ENCODE measurements around the gene SYNE4.

DNA sequence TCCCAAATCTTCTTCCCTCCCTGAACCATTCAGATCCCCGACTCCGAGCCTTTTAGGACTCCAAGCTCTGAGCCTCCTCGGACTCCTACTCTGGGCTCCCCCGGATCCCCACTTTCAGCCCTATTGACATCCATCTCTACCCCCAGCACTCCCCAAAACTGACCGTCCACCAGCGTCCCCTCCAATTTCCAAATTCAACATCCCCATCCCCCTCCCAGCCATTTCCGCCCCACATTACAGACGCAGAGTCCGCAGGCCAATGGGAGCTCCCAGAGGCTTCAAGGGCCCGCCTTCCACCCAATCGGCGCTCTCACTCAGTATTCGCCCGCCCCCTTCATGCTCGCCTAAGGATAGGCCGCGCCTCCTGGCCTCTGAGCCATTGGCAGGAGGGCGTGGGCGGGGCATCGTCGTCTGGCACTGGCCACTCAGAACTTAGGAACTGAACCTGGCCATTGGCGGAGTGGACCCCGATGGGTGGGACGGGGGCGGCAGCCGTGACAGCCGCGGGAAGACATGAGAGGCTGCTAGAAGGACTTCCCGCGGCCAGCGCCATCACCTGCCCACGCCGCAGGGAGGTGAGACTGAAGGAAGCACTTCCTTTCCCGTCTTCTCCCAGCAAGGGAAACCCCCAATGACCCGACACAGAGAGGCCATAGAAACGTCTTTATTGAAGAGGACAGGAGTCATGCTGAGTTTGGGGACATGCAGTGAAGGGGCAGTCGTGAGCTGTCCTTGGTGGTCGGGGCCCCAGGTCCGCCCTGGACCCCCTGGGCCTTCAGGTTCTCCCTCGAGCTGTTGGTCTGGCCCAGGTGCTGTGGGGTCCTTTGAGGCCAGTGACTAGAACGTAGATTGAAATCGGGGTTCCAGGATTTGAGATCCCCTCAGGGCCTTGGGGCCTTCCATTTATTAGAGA lies 5.7 kb upstream of the SYNE4 start, which contains the start of gene ALKBH6:
- TF ChIP-seq, protein P1, sequence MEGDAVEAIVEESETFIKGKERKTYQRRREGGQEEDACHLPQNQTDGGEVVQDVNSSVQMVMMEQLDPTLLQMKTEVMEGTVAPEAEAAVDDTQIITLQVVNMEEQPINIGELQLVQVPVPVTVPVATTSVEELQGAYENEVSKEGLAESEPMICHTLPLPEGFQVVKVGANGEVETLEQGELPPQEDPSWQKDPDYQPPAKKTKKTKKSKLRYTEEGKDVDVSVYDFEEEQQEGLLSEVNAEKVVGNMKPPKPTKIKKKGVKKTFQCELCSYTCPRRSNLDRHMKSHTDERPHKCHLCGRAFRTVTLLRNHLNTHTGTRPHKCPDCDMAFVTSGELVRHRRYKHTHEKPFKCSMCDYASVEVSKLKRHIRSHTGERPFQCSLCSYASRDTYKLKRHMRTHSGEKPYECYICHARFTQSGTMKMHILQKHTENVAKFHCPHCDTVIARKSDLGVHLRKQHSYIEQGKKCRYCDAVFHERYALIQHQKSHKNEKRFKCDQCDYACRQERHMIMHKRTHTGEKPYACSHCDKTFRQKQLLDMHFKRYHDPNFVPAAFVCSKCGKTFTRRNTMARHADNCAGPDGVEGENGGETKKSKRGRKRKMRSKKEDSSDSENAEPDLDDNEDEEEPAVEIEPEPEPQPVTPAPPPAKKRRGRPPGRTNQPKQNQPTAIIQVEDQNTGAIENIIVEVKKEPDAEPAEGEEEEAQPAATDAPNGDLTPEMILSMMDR (IDR thresholded peaks at IDR 0.05) = no peak
- TF ChIP-seq POLR2A (IDR thresholded peaks at IDR 0.05) = peak in 1 of 4 donors; percentile 39
